ENCODE measurements around the gene B3GNT4.
A peak's percentile ranks its signal among the peaks of the same experiment; 100 is the strongest.
"Not testable (repeated sequence)": the region's sequence is repeated elsewhere in the genome, so short reads cannot be mapped to it uniquely, and the experiment has no call there.

Gene B3GNT4

DNA sequence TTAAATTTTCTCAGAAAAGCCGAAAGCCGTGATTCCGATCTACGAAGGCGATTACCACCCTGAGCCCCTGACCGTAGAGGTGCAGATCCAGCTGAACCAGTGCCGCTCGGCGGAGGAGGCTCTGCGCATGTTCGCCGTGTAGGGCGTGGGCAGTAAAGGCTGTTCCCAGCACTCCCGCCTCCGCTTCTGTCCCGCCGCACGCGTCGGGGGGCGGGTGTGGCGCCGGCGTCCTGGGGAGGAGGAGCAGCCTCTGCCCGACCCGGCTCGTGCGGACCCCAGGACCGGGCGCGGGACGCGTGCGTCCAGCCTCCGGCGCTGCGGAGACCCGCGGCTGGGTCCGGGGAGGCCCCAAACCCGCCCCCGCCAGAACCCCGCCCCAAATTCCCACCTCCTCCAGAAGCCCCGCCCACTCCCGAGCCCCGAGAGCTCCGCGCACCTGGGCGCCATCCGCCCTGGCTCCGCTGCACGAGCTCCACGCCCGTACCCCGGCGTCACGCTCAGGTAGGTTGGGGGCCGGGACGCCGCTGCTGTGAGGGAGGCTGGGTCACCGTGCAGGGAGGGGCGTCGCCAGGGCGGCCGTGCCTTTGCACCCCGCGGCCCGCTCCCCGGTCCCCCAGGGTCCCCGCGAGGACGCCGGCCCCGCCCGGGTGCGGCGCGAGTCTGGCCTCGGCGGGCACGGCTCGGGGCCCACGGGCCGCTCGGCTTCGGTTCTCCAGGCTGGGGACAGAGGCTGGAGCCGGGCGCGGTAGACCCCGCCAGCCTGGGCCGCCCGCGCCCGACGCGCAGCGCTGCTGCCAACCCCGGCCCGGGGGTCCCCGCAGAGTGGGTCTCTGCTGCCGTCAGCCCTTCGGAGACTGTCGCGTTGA lies at the start of gene B3GNT4:
Gene B3GNT4, plus strand, starts transcription at position 409 of the 866 bp plus-strand sequence. CDS start 910 bp downstream, outside the sequence.
- DNase-seq: peak; percentile 67 to 86

DNA sequence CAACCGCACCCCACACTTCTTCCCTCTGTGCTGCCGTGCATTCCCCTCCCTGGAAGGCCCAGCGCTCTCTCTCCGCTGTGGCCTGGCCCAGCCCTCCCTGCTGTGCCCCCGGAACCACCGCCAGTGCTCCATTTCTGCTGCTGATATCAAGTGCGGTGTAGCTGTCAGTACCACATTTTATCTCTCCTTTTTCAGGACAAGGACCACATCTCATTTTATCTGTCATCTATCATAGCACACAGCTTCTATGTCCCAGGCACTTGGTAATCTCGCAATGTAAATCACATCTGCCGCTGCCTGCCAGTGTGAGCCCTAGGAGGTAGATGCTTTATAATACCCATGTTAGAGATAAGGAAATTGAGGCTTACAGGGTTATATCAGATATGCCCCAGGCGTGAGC lies 47.8 kb upstream of the B3GNT4 start:
- no peak for DNase-seq

DNA sequence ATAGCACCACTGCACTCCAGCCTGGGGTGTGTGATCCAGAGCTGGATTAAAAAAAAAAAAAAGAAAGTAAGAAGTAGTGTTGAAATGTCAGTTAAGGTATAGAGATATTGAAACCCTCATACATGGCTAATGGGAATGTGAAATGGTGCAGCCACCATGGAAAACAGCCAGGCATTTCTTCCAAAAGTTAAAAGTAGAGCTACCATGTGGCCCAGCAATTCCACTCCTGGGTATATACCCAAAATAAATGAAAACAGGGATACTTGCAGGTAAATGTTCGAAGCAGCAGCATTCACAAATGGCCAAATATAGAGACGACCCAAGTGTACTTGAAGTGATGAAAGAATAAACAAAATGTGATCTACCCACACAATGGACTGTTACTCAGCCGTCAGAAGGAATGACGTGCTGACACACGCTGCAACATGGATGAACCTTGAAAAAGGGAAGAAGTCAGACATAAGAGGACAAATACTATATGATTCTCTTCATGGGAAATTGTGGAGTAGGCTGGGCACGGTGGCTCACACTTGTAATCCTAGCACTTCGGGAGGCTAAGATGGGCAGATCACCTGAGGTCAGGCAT lies 44.7 kb upstream of the B3GNT4 start:
- no peak for DNase-seq

DNA sequence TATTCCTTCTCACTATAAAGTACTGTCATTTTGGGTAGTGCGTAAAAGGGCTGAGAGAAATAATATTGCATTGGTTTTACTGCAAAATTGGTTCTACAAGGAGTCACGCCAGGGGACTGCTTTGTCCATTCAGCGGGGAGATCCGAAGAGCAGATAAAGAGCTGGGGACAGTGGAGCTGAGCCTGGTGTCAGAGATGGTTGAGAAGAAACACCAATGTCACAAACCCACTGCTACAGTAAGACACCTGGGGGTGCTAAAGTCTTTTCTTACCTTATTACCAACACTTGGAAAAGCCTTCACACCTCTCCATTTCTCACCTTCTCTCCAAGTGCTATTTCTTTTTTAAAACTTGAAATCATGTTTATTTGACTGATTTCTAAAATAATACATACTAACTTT lies 43.6 kb upstream of the B3GNT4 start:
- DNase-seq: no peak

DNA sequence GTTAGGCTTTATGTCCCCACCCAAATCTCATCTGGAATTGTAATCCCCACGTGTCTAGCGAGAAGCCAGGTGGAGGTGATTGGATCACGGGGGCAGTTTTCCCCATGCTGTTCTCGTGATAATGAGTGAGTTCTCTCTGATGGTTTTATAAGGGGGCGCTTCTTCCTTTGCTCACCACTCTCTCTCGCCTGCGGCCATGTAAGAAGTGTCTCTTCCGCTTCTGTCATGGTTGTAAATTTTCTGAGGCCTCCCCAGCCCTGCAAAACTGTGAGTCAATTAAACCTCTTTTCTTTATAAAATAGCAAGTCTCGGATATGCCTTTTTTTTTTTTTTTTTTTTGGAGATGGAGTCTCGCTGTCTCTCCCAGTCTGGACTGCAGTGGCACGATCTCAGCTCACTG lies 42.7 kb upstream of the B3GNT4 start:
- no peak for DNase-seq

DNA sequence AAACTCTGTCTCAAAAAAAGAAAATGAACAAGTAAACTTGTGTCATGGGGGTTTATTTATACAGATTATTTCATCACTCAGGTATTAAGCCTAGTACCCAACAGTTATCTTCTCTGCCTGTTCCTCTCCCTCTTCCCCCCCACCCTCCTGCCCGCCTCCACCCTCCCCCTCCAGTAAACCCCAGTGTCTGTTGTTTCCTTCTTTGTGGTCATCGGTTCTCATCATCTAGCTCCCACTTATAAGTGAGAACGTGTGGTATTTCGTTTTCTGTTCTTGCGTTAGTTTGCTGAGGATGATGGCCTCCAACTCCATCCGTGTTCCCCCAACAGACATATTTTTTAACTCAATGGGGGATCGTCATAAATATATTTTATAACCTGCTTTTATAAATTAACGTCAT lies 41.8 kb upstream of the B3GNT4 start:
- DNase-seq: no peak

DNA sequence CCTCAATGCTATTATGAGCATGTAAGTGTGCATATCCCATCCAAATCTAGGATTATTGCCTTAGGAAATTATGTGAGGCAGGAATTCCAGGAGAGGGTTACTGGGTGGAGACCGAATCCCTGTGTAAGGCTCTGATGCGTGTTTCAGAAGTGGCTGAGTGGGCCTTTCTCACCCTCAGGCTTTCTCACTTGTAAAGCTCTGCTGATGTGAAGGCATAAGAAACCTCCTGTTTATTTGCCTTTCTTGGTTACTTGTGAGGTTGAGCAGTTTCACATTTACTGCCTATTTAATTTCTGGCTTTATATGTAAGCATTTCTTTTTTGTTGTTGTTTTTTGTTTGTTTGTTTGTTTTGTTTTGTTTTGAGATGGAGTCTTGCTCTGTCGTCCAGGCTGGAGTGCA lies 40.5 kb upstream of the B3GNT4 start:
- DNase-seq: no peak

DNA sequence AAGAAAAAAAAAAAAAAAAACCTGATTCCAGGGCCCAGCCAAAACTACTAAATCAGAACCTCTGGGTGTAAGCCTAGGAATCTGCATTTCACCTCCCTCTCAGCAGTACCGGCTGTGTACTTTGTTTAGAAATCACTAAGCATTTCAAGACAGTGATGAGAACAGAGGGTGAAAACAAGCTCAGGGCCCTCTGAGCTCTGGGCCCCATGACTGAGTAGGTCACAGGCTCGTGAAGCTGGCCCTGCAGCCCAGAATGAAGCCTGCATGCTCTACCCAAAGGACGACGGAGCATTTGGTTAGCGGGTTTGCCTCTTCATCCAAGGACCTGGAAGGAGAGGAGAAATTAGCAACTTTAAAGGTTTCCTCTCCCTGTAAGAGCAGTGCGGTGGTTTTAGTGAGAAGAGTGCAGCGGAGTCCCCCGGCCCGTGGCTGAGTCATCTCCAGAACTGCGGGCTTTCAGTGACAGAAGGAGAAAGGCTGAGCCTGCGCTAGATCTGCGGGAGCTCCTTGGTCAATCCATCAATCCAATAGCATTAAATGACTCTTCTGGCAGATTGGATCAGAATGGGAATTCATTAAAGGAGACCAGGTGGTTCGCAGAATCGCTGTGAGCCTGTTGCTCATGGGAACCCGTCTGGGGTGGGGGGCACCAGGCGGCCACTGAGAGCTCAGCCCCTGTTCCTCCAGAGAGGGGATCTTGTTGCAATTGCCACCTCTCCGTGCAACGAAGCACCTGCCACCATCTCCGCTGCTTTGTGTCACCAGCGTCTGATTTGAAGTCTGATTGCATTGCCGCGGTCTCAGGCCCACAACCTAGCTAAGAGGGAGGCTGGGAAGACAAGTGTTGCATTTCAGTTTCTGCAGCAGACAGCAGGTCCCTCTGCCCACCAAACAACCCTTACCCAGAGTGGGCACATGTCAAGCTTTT lies 36.8 kb upstream of the B3GNT4 start:
- peak in 1 of 2 experiments; percentile 26 for DNase-seq

DNA sequence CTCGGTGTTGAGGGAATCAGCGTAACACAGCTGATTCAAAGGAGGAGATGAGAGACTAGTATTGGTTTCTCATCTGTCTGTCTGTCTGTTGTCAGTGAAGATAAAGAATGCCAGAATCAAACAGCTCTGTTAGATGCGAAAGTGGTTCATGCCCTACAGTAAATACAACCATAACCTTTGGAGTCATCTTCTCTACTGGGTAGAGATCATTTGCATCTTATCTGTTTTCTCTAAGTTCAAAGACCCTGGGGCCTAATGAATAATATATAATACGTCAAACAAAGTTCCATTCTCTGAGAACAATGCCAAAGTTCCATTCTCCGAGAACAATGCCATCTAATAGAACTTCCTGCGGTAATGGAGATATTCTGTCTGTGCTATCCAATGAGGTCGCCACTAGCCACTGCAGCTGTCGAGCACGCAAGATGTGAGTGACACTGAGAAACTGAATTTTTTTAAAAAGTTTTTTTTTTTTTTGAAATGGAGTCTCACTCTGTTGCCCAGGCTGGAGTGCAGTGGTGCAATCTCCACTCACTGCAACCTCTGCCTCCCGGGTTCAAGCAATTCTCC lies 36.1 kb upstream of the B3GNT4 start:
- DNase-seq: no peak

DNA sequence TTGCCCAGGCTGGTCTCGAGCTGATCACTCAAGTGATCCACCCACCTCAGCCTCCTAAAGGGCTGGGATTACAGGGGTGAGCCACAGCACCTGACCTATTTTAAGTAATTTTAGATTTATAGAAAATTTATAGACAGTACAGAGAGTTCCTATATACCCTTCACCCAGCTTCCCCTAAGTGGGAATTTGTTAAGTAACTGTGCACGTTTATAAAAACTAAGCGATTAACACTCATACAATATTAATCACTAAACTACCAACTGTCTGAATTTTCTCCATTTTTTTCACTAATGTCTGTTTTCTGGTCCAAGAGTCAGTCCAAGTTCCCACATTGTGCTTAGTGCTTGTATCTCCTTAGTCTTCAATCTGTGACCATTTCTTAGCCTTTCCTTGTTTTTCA lies 35.0 kb upstream of the B3GNT4 start:
- DNase-seq: no peak

DNA sequence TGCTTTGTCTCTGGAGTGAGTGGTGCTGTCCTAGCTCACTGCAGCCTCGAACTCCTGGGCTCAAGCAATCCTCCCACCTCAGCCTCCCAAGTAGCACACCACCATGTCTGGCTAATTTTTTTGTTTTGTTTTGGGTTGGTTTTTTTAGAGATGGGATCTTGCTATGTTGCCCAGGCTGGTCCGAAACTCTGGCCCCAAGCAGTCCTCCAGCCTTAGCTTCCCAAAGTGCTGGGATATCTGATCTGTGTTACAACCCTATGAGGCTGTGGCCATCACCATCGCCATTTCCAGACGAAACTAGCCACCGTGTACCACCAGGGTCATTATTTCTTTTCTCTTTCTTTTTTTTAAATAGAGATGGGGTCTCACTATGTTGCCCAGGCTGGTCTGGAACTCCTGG lies 32.1 kb upstream of the B3GNT4 start:
- DNase-seq: no peak

DNA sequence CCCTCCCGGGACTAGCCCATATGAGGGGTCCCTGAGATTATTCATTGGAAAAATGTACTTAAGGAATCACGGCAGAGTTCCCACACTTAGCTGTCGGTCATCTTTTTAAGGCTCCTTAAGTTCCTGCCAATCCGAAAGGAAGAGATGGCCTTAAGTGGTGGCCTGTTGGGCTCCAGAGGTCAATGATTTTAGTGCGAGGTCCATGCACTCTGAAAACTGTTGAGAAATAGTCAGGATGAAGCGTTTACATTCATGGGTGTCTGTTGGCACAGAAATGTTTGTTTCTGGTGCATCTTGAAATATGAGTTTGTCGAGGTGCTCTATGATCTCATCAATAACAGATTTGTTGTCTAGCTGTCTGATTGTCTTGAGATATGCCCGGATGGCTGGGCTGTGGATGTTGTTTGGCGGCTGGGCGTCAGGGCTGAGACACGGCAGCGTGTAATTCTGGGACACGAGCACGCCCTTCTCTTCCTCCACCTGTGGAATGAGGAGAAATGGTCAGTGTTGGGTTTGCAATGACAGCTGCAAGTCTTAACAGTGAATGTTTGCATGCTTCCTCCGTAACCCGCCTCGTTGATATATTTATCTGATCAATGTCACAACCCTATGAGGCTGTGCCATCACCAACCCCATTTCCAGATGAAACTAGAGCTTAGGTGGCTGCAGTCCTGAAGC lies 31.1 kb upstream of the B3GNT4 start:
- DNase-seq: no peak

DNA sequence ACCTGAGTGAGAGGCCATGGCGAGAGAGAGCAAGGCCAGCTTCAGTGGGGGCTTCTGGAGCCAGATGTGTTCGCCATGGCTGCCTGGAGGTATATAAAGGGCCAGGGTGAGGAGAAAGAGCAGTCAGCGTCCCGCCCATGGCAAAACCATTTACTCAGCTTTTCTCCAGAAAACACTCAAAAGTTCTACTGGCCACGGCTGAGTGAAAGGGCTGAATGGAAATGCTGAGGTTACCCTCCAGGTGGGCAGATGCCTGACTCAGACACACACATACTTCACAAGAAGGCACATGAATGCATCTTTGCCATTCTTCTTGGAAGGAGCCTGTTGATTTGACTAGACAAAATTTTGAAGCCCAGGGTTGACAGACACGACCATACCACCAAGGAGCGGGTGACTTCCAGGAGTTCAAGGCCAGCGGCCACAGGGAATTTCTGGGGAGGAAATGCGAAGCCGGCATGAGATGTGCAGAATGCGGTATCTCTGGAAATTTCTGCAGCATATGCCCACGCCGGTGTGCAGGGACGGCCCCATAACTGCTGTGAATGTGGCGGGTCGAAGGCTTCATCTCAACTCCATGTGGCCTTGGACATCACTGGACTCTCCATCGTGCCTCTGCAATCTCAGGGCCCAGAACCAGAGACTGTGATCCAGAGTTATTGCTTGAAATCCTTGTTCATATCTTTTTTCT lies 29.2 kb upstream of the B3GNT4 start, which contains the start of gene IL31:
Gene IL31, minus strand, starts transcription at position 67 of the 691 bp plus-strand sequence. Its CDS starts 49 bp downstream, at position 18.
- peak in 1 of 2 experiments; percentile 28 for DNase-seq

DNA sequence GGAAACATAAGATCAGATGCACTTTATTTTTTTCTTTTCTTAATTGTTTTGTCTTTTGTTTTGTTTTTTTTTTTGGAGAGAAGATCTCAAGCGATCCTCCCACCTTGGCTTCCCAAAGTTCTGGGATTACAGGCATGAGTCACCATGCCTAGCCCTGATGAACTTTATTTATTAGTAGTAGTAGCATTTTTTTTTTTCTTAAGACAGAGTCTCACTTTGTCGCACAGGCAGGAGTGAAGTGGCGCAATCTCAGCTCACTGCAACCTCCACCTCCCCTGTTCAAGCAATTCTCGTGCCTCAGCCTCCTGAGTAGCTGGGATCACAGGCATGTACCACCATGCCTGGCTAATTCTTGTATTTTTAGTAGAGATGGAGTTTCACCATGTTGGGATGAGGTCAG lies 27.0 kb upstream of the B3GNT4 start:
- DNase-seq: not testable (repeated sequence)

DNA sequence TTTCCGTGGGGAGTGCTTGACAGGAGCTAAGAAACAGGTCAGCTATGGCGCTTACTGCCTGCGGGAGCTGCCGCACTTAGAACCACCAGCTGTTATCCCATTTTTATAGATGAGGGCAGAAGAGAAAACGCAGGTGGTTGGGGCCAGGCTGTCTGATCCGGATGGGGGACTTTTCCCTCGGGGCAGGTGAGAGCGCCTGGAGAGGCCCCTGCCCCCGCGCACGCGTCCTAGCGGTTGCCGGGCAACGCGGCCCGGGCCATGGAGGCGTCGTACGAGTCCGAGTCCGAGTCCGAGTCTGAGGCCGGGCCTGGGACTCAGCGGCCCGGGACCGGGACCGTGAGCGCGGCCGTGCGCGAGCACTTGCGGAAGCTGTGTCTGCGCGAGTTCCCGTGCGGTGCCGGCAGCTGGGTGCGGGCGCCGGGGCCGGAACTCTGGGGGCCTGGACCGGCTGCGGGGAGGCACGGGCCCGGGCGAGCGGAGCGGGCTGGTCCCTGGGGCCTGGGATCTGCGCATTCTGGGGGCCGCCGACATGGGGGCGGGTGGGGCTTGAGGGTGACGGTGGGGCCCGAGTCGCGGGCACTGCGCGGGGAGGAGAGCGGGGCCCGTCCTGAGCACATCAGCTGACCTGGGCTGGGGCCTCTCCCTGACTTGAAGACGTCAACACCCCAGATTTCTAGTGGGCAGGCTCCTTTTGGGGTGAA lies 20.5 kb upstream of the B3GNT4 start, which contains the start of gene LRRC43:
Gene LRRC43, plus strand, starts transcription at position 237 of the 701 bp plus-strand sequence. Its CDS starts 22 bp downstream, at position 259.
- DNase-seq: no peak

DNA sequence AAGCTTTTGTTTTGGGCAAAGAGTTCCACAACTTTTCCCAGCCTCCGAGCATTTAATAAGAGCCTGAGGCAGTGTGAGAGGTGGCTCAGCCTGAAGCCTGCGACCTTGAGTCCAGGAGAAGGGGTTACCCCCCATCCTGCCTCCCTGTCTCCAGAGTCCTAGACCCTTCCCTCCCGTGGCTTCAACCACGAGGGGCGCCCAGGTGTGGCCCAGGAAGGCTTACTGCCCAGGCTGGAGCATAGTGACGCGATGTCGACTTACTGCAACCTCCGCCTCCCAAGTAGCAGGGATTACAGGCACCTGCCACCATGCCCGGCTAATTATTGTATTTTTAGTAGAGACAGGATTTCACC lies 19.9 kb upstream of the B3GNT4 start:
- no peak for DNase-seq

DNA sequence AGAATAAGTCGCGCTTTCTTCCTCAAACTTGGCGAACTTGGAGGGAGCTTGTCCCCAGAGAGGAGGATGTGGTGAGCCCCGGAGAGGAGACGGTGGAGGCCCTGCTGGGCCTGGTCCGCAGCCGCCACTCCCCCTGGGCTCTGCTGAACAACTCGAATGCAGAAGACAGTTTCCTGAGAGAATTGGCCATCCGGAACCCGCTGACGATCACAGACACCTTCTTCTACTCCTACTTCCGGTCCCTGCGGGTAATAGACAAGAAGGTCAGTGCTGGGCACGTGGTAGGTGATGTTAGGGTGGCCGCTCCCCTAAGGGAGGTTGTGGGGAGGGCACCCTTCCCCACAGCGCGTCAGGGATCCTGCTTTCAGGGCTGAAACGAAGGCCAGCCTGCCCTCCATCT lies 19.0 kb upstream of the B3GNT4 start:
- no peak for DNase-seq

DNA sequence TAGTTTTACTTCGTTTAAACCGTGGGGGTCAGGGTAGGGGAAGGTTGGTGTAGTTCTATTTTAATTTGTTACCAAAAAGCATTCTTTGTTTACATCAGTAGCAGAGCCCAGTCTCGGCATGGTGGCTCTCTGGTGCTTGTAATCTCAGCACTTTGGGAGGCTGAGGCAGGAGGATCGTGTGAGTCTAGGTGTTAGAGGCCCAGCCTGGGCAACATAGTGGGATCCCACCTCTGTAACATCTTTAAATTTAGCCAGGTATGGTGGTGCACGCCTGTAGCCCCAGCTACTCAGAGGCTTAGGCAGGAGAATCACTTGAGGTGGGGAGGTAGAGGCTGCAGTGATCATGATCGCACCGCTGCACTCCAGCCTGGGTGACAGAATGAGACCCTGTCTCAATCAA lies 18.4 kb upstream of the B3GNT4 start:
- no peak for DNase-seq

DNA sequence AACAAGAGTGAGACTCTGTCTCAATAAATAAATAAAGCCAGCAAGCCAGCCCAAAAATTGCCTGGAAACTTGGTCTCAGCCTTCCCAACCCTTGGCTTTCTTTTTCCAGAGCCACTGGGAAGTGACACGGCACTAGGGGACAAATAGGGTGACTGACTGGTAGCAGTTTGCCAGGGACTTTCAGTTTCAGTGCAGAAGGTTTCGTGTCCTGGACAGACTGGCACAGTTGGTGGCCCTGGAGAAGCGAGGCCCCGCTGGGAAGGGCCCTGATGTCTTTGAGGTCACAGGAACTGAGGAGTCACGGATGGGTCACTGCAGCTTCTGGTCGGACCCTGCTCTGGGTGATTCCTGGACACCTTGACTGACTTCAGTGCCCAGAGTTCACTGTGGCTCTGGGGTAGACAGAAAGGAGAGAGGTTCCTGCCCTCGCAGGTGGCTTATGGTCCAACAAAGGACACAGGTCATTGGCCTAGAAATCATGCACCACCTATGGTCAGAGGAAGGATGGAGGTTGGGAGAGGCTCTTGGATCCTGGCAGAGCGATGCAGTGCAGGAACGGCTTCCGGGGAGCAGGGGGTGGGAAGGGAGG lies 17.9 kb upstream of the B3GNT4 start:
- no peak for DNase-seq

DNA sequence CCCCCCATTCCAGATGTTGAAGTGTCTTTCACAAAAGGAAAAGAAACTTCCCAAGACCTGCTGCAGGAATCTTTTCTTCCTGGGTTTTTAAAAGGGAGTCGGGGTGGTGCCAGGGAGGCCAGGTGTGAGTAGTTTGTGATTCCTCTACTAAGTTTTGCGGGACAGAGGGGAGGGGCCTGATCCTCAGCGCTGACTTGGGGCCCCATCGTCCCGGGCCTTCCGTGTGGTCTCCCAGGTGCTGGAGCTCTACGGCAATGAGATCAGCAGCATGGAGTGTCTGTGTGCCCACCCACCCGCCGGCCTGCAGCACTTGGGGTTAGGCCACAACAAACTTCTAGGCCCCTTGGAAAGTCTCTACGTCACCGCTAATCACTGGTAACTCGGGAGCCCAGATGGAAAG lies 16.0 kb upstream of the B3GNT4 start:
- DNase-seq: no peak
